Measurements from ENCODE around the gene PLXNA1. TPM values are rescaled to one million over a fixed set of nuclear protein-coding genes. Genes with fewer than 3 reads are reported as not detected.

The PLXNA1 gene
- total and polyA plus RNA-seq, 2 experiments from 2014 or later: 11.0 to 73.5 TPM

DNA sequence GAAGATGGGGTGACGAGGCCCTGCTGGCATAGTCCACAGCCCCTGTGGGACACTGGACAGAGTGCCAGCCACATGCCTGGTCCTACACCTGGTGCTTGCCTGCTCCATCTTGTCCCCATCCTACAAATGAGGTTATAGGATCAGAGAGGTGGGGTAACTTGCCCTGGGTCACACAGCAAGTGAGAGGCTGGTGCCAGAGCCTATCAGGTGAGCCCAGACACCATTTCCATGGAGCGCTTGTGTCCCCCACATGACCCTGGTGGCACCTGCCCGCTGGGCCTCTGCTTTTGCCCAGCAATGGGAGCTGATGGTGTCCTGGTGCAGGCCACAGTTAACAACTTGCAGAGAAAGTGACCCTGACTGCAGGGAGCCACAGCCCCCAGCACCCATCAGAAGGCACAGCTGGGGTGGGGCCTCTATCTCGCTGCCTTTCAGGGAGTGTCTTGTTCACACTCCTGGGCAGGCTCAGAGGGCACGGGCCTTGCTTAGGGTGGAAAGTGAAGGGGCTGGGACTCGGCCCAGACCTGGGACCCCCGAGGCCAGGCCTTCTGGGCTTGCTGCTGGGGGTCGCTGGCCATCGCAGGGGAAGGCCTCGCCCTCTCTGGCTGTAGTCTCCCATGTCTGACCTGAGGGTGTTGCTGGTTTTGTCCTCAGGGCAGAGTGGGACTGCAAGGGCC lies 7.2 kb downstream of the PLXNA1 start (continued):
- TF ChIP-seq, protein P1, sequence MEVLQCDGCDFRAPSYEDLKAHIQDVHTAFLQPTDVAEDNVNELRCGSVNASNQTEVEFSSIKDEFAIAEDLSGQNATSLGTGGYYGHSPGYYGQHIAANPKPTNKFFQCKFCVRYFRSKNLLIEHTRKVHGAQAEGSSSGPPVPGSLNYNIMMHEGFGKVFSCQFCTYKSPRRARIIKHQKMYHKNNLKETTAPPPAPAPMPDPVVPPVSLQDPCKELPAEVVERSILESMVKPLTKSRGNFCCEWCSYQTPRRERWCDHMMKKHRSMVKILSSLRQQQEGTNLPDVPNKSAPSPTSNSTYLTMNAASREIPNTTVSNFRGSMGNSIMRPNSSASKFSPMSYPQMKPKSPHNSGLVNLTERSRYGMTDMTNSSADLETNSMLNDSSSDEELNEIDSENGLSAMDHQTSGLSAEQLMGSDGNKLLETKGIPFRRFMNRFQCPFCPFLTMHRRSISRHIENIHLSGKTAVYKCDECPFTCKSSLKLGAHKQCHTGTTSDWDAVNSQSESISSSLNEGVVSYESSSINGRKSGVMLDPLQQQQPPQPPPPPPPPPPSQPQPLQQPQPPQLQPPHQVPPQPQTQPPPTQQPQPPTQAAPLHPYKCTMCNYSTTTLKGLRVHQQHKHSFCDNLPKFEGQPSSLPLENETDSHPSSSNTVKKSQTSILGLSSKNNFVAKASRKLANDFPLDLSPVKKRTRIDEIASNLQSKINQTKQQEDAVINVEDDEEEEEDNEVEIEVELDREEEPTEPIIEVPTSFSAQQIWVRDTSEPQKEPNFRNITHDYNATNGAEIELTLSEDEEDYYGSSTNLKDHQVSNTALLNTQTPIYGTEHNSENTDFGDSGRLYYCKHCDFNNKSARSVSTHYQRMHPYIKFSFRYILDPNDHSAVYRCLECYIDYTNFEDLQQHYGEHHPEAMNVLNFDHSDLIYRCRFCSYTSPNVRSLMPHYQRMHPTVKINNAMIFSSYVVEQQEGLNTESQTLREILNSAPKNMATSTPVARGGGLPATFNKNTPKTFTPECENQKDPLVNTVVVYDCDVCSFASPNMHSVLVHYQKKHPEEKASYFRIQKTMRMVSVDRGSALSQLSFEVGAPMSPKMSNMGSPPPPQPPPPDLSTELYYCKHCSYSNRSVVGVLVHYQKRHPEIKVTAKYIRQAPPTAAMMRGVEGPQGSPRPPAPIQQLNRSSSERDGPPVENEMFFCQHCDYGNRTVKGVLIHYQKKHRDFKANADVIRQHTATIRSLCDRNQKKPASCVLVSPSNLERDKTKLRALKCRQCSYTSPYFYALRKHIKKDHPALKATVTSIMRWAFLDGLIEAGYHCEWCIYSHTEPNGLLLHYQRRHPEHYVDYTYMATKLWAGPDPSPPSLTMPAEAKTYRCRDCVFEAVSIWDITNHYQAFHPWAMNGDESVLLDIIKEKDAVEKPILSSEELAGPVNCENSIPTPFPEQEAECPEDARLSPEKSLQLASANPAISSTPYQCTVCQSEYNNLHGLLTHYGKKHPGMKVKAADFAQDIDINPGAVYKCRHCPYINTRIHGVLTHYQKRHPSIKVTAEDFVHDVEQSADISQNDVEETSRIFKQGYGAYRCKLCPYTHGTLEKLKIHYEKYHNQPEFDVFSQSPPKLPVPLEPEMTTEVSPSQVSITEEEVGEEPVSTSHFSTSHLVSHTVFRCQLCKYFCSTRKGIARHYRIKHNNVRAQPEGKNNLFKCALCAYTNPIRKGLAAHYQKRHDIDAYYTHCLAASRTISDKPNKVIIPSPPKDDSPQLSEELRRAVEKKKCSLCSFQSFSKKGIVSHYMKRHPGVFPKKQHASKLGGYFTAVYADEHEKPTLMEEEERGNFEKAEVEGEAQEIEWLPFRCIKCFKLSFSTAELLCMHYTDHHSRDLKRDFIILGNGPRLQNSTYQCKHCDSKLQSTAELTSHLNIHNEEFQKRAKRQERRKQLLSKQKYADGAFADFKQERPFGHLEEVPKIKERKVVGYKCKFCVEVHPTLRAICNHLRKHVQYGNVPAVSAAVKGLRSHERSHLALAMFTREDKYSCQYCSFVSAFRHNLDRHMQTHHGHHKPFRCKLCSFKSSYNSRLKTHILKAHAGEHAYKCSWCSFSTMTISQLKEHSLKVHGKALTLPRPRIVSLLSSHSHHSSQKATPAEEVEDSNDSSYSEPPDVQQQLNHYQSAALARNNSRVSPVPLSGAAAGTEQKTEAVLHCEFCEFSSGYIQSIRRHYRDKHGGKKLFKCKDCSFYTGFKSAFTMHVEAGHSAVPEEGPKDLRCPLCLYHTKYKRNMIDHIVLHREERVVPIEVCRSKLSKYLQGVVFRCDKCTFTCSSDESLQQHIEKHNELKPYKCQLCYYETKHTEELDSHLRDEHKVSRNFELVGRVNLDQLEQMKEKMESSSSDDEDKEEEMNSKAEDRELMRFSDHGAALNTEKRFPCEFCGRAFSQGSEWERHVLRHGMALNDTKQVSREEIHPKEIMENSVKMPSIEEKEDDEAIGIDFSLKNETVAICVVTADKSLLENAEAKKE (CRISPR knock-in tag; IDR thresholded peaks at IDR 0.05): no peak
- TF ChIP-seq NANOG (IDR thresholded peaks at IDR 0.05; ENCODE audit: borderline replicate concordance) (no peak), CREB1 (CRISPR knock-in tag; IDR thresholded peaks at IDR 0.05; ENCODE audit: low read depth) (no peak), JUNB (IDR thresholded peaks at IDR 0.05; ENCODE audit: unreplicated experiment) (no peak)

- no peaks in the 10 kb centered on the region for H3F3A ChIP-seq (replicated peaks; ENCODE audit: low read depth)
- Mint-ChIP-seq H3K4me1 (no peaks in the 10 kb centered on the region; the same call in 2 of the 3 replicates), H3K27ac (no peak overlapping the region; the same call in 1 of the 2 replicates), H3K4me3 (no peak overlapping the region), H3K36me3 (ENCODE audit: low read depth) (peaks cover 9% of the 10 kb centered on the region), H3K27me3 (ENCODE audit: insufficient read depth, low read depth, poor library complexity) (peaks cover 4% of the 10 kb centered on the region), H3K9me3 (no peaks in the 10 kb centered on the region)
- DNase-seq (ENCODE audit: low spot score) (no peak), ATAC-seq (peak; percentile 13; the same call in 2 of the 3 replicates)
- peaks cover 3% of the 10 kb centered on the region for H4K20me1 ChIP-seq (replicated peaks; ENCODE audit: insufficient read depth)
- no peak overlapping the region for H3K4me2 ChIP-seq
- H3K27me3 ChIP-seq (ENCODE audit: insufficient read depth): no peaks in the 10 kb centered on the region
- H3K27ac ChIP-seq (ENCODE audit: low read depth): no peak overlapping the region
- no peak overlapping the region for H3K4me3 ChIP-seq
- H2AFZ ChIP-seq: no peak overlapping the region
- no peaks in the 10 kb centered on the region for H3K36me3 ChIP-seq (ENCODE audit: insufficient read depth)
- H3K4me1 ChIP-seq (ENCODE audit: insufficient read depth): no peaks in the 10 kb centered on the region
- peaks cover 35% of the 10 kb centered on the region for H3K79me2 ChIP-seq (replicated peaks; ENCODE audit: insufficient read depth)
- H3K9me2 ChIP-seq (ENCODE audit: insufficient read depth): no peaks in the 10 kb centered on the region
- TF ChIP-seq EZH2 (IDR thresholded peaks at IDR 0.05; ENCODE audit: low read depth, unreplicated experiment): no peak
- TF ChIP-seq, protein P1 (CRISPR knock-in tag; IDR thresholded peaks at IDR 0.05): no peak
Observed at GRCh38 chr3:126990890-126991289, 8.0 kb downstream of the PLXNA1 start.

All from GM23338 (cell line).